Gastroesophageal sphincter (tissue), 3 donors: ENCODE measurements around the gene FAM118B.

Source experiments
- CTCF ChIP-seq, 4 experiments: fragments of 200-600 bp in 2 of 4; fragments of 450-650 bp in 2 of 4; sonication (generic) in 1 of 4; IDR thresholded peaks; one replicate each; pipeline ENCODE4 v1.5.1; 2017 to 2019; ENCODE audit warnings: antibody characterized with exemption in 4 of 4, mild to moderate bottlenecking in 2 of 4, moderate library complexity in 2 of 4
- POLR2A ChIP-seq, 2 donors: fragments of 450-650 bp; IDR thresholded peaks; one replicate each; pipeline ENCODE4 v1.6.1; 2017; ENCODE audit warnings: antibody characterized with exemption in 2 of 2, mild to moderate bottlenecking in 2 of 2, moderate library complexity in 1 of 2

- TF ChIP-seq POLR2A (IDR thresholded peaks at IDR 0.05) (no peak), CTCF (IDR thresholded peaks at IDR 0.05) (no peak)
These were observed 22.3 kb upstream of the FAM118B start for GRCh38 chr11:126189109-126189929.
